Caco-2 (cell line): Measurements from ENCODE around the gene ZNF777. TPM values are rescaled to one million over a fixed set of nuclear protein-coding genes. Genes with fewer than 3 reads are reported as not detected.

Experiments used
- BruUV-seq: library from RNA; stranded (reverse); fragments of 400-500 nt; replicated peaks from 2 replicates; lab custom pipeline; 2021; lab: Mats Ljungman, UMichigan
- CTCF ChIA-PET: fragments of 300-600 bp; sonication (Branson Sonifier 250); formaldehyde crosslinking; loops from one replicate; lab custom pipeline; 2022; ENCODE audit warnings: antibody characterized with exemption; lab: Charles Lee
- POLR2A ChIA-PET: fragments of 300-600 bp; sonication (Branson Sonifier 250); formaldehyde crosslinking; loops from one replicate; lab custom pipeline; 2022; ENCODE audit warnings: antibody characterized with exemption; lab: Charles Lee
- DNase-seq, 2 experiments: peaks; one replicate each; pipeline versions ENCODE4 v3.0.0 to v3.0.0-alpha.2; 2020 to 2022
- H3K27me3 ChIP-seq: replicated peaks from 2 replicates; pipeline ENCODE4 v1.6.0; 2011; ENCODE audit warnings: low read length; ENCODE audit not compliant: control insufficient read depth, insufficient read depth
- H3K36me3 ChIP-seq: 2 replicates; pipeline ENCODE4 v1.5.1; 2011; ENCODE audit warnings: low read length; ENCODE audit not compliant: control insufficient read depth, insufficient read depth
- H3K4me1 ChIP-seq: fragments of 250-450 bp; sonication (Bioruptor Pico); 2 replicates; pipeline ENCODE4 v1.5.1; 2020; ENCODE audit warnings: mild to moderate bottlenecking
- H3K4me3 ChIP-seq: 2 replicates; pipeline ENCODE4 v1.5.1; 2011; ENCODE audit warnings: low read depth, mild to moderate bottlenecking, control low read depth, low read length
- H3K9me3 ChIP-seq: fragments of 250-450 bp; sonication (Bioruptor Pico); 2 replicates; pipeline ENCODE4 v1.5.1; 2020; ENCODE audit warnings: mild to moderate bottlenecking, moderate library complexity
- H3K27ac Mint-ChIP-seq: one replicate; pipeline ENCODE4 v1.8.0; 2022; ENCODE audit warnings: mixed read lengths; ENCODE audit not compliant: unreplicated experiment
- H3K27me3 Mint-ChIP-seq: one replicate; pipeline ENCODE4 v1.8.0; 2022; ENCODE audit warnings: mixed read lengths; ENCODE audit not compliant: insufficient read depth, unreplicated experiment
- H3K36me3 Mint-ChIP-seq: one replicate; pipeline ENCODE4 v1.8.0; 2022; ENCODE audit warnings: mild to moderate bottlenecking, mixed read lengths; ENCODE audit not compliant: insufficient read depth, unreplicated experiment
- H3K4me1 Mint-ChIP-seq: one replicate; pipeline ENCODE4 v1.8.0; 2022; ENCODE audit warnings: low read depth, mixed read lengths; ENCODE audit not compliant: unreplicated experiment
- H3K4me3 Mint-ChIP-seq: one replicate; pipeline ENCODE4 v1.8.0; 2022; ENCODE audit warnings: mild to moderate bottlenecking, moderate library complexity, mixed read lengths; ENCODE audit not compliant: unreplicated experiment
- H3K9me3 Mint-ChIP-seq: one replicate; pipeline ENCODE4 v1.8.0; 2022; ENCODE audit warnings: mixed read lengths; ENCODE audit not compliant: unreplicated experiment
- CTCF ChIP-seq, 2 experiments: fragments of 200-600 bp in 1 of 2; IDR thresholded peaks; 1 replicate in 1 of 2; 2 replicates in 1 of 2; pipeline versions ENCODE4 v1.5.1 to v1.8.0; 2011 to 2022; ENCODE audit warnings: antibody characterized with exemption in 1 of 2, control low read depth in 1 of 2, inconsistent platforms in 1 of 2, low read depth in 1 of 2, low read length in 1 of 2, mild to moderate bottlenecking in 1 of 2, moderate library complexity in 1 of 2; ENCODE audit not compliant: insufficient read depth in 1 of 2, severe bottlenecking in 1 of 2, unreplicated experiment in 1 of 2
- intact Hi-C: fragments of 100-400 bp; cut with micrococcal nuclease; formaldehyde crosslinking; loops from one replicate; pipeline ENCODE4 v1.10.0; 2022; ENCODE audit not compliant: unreplicated experiment
- total RNA-seq: library from RNA; stranded (reverse); gene quantifications from 2 replicates; pipeline ENCODE4 v1.2.3, GENCODE V29; 2022

Gene ZNF777
- total RNA-seq, 1 experiment from 2014 or later: 22.7 TPM

DNA sequence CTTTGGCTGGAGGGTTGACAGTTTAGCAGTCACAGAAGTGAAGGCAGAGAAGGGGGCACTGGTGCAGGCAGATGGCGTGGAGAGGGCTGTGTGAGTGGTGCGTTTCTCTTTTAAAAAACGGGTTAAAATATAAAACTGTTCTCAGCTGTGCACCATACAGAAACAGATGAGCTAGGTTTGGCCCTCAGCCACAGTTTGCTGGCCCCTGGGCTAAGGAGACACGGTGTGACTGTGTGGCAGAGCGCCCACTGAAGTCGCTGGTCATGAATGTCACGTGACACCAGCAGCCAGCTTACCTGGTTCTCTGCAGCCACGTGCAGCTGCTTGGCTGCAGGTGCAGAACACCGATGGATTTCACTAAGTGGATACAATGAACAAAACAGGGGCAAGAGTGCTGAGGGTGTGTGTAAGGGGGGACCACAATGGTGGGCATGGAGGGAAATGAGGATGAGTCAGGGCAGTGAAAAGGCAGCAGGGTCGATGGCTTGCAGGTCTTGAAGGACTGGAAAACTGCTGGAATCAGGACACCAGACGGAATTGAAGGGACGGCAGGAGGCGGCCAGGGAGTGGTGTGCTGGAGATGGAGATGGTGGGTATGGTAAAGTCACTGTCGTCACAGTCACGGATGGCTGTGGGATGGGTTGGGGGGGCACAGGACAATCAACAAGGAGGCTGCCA, 29.4 kb upstream of the ZNF777 start:
- no peak for DNase-seq
- peaks cover 3% of the 10 kb centered on the region for H3K4me1 Mint-ChIP-seq
- peak overlapping the region; percentile 18 for H3K27ac Mint-ChIP-seq
- Histone ChIP-seq H3K4me1 (no peaks in the 10 kb centered on the region), H3K4me3 (no peak overlapping the region), H3K27me3 (no peaks in the 10 kb centered on the region), H3K9me3 (no peaks in the 10 kb centered on the region), H3K36me3 (peaks cover 2% of the 10 kb centered on the region)
- TF ChIP-seq CTCF (IDR thresholded peaks at IDR 0.05; ENCODE audit: insufficient read depth in 1 of 2, low read depth in 1 of 2, low read length in 1 of 2, severe bottlenecking in 1 of 2, unreplicated experiment in 1 of 2): no peak
- H3K36me3 Mint-ChIP-seq: peaks cover 46% of the 10 kb centered on the region
- CTCF ChIA-PET: no interaction called here
- intact Hi-C loops: no loop called here
- no peak overlapping the region for H3K4me3 Mint-ChIP-seq
- H3K9me3 Mint-ChIP-seq: no peaks in the 10 kb centered on the region
- no peaks in the 10 kb centered on the region for H3K27me3 Mint-ChIP-seq
- POLR2A ChIA-PET: no interaction called here
- no TSS peak for BruUV-seq

GRCh38 chr7:149489391-149490024, 28.6 kb upstream of the ZNF777 start:
- Histone ChIP-seq H3K27me3 (no peaks in the 10 kb centered on the region), H3K4me1 (0 out of 2 replicates have a peak, but pooled peaks cover 2% of the 10 kb centered on the region), H3K9me3 (no peaks in the 10 kb centered on the region), H3K36me3 (peaks cover 2% of the 10 kb centered on the region), H3K4me3 (no peak overlapping the region)
- Mint-ChIP-seq H3K4me3 (no peak overlapping the region), H3K36me3 (peaks cover 49% of the 10 kb centered on the region), H3K27ac (peak overlapping the region; percentile 18), H3K4me1 (no peaks in the 10 kb centered on the region), H3K27me3 (no peaks in the 10 kb centered on the region), H3K9me3 (no peaks in the 10 kb centered on the region)
- DNase-seq: peak in 1 of 2 experiments; percentile 36
- no TSS peak for BruUV-seq
- peak in 1 of 2 experiments; percentile 21 for TF ChIP-seq CTCF (IDR thresholded peaks at IDR 0.05; ENCODE audit: insufficient read depth in 1 of 2, low read depth in 1 of 2, low read length in 1 of 2, severe bottlenecking in 1 of 2, unreplicated experiment in 1 of 2)
- intact Hi-C loops: no loop called here
- CTCF ChIA-PET: no interaction called here
- POLR2A ChIA-PET: no interaction called here

- Mint-ChIP-seq H3K36me3 (peaks cover 45% of the 10 kb centered on the region), H3K4me1 (peaks cover 15% of the 10 kb centered on the region)
- POLR2A ChIA-PET: no interaction called here
Measured at GRCh38 chr7:149479568-149479967, 18.7 kb upstream of the ZNF777 start.

More at GRCh38 chr7:149479568-149479967, 18.7 kb upstream of the ZNF777 start:
- DNase-seq: no peak
- H3K9me3 Mint-ChIP-seq: peaks cover 16% of the 10 kb centered on the region
- H3K27ac Mint-ChIP-seq: no peak overlapping the region
- intact Hi-C loops: no loop called here
- H3K36me3 ChIP-seq: peaks cover 7% of the 10 kb centered on the region
- H3K27me3 Mint-ChIP-seq: no peaks in the 10 kb centered on the region
- no TSS peak for BruUV-seq
- H3K4me3 ChIP-seq: no peak overlapping the region
- 0 out of 2 replicates have a peak, but pooled peaks cover 3% of the 10 kb centered on the region for H3K9me3 ChIP-seq
- 0 out of 2 replicates have a peak, but pooled peaks cover under 1% of the 10 kb centered on the region for H3K4me1 ChIP-seq
- no peaks in the 10 kb centered on the region for H3K27me3 ChIP-seq
- no peak for TF ChIP-seq CTCF (IDR thresholded peaks at IDR 0.05; ENCODE audit: insufficient read depth in 1 of 2, low read depth in 1 of 2, low read length in 1 of 2, severe bottlenecking in 1 of 2, unreplicated experiment in 1 of 2)
- CTCF ChIA-PET: no interaction called here
- H3K4me3 Mint-ChIP-seq: no peak overlapping the region
